ENCODE measurements around the gene BSG.
"Not testable (repeated sequence)": the region's sequence is repeated elsewhere in the genome, so short reads cannot be mapped to it uniquely, and the experiment has no call there.

The BSG gene

DNA sequence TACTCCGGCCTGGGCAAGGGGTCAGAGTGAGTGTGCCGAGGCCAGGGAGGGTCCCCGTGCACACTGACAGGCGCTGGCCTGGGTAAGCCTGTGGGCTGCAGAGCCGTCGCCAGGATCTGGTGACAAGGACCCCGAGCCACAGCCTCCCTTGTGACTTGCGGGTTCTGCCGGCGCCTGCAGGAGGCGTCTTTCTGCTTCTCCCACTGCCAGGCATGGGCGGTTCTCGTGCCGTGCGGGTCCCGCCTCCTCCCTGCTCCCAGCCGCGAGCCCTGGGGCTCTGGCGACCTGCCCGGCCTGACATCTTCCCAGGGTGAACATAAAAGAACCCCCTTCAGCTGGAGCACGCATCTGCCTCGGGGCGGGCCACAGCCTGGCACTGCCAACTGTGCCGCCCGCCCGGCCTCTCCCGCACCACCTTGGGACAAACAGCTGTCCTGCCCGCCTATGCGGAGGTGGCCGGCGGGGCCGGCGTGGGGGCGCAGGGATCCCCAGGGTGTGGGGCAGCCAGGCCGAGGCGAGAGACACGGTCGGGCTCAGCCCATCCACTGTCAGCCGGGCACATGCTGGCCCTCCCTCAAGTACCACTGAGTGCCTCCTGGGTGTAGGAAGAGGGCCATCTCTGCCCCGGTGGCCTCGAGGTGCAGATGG, 15.8 kb downstream of the BSG start:
- DNase-seq (ENCODE audit: low read depth), result no peak

DNA sequence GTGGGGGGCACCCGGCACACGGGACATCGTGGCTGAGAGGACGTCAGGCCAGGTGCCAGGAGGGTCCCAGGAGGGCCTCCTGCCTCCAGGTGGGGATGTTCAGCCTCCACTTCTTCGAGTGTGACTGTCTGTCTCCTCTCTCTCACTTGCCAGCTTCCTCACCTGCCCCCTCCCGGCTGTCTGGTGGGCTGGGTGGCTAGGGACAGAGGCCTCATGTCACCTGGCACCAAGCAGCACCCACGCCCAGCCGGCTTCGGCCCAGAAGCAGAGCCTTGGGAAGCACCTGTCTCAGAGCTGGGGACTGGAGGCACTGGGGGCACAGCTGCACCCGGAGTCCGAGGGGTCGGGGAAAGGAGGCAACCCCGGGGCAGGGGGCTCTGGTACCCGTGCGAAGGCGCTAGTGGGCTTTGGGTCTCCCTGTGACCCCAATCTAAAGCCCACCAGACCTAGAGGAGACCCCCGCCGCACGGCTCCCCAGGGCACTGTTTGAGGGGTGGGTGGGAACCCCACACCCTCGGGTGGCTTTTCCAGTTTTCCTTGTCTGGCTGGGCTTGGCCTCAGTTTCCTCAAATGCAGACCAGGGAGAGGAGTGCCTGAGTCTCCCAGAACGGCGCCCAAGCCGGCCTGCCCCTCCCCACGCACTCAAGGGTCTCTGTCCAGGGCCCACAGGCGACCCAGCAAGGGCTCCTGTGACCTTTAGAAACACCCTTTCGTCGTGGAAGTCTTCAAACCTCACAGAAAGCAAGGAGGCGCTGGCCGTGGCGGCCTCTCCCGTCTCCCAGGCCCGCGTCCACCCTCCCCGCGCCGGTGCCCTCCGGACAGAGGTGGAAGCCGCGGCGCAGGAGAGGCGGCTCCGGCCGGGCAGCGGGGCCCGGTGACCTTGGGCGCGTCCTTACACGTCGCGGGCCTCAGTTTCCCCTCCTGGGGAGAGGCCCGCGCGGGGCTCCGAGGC, 16.6 kb downstream of the BSG start:
- no peak for DNase-seq (ENCODE audit: low read depth)

DNA sequence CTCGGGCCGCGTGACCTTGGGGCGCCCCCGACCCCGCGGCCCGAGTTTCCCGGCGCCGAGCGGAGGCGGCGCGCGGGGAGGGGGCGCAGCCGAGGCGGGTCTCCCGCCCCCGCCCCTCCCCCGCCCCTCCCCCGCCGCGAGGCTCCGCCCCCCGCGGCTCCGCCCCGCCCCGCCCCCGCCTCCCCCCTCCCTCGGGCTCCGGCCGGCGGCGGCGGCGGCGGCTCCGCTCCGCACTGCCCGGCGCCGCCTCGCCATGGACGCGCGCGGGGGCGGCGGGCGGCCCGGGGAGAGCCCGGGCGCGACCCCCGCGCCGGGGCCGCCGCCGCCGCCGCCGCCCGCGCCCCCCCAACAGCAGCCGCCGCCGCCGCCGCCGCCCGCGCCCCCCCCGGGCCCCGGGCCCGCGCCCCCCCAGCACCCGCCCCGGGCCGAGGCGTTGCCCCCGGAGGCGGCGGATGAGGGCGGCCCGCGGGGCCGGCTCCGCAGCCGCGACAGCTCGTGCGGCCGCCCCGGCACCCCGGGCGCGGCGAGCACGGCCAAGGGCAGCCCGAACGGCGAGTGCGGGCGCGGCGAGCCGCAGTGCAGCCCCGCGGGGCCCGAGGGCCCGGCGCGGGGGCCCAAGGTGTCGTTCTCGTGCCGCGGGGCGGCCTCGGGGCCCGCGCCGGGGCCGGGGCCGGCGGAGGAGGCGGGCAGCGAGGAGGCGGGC, 17.4 kb downstream of the BSG start, which contains the start of gene HCN2:
Gene HCN2 (plus strand): TSS at position 189 of the 703 bp plus-strand sequence. CDS start 65 bp downstream, at position 254.
- no peak for DNase-seq (ENCODE audit: low read depth)

GRCh38 chr19:590396-590745, 18.0 kb downstream of the BSG start:
- no peak for DNase-seq (ENCODE audit: low read depth)

GRCh38 chr19:590750-591098, 18.3 kb downstream of the BSG start:
- no peak for DNase-seq (ENCODE audit: low read depth)

- no peak for DNase-seq (ENCODE audit: low read depth)
These were observed 18.9 kb downstream of the BSG start for GRCh38 chr19:591099-591958.

GRCh38 chr19:592101-592500, 19.7 kb downstream of the BSG start:
- no peak for DNase-seq (ENCODE audit: low read depth)

- DNase-seq (ENCODE audit: low read depth), result no peak
These were observed 20.7 kb downstream of the BSG start for GRCh38 chr19:593055-593454.

DNA sequence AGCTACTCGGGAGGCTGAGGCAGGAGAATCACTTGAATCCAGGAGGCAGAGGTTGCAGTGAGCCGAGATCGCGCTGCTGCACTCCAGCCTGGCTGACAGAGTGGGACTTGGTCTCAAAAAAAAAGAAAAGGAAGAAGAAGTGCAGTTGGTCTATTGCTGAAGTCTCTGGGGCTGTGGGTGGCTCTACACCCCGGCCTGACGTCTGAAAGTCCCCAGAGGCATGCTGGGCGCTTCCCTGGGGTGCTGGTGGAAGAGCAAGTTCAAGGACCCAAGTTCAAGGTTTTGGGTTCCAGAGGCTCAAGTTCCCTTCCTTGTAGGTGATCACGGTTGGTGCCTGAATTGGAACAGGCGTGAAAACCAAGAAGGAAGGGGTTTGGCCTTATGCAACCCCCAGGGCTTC, 21.1 kb downstream of the BSG start:
- DNase-seq (ENCODE audit: low read depth), result no peak

- no peak for DNase-seq (ENCODE audit: low read depth)
These were observed 22.0 kb downstream of the BSG start for GRCh38 chr19:594265-594870.

DNA sequence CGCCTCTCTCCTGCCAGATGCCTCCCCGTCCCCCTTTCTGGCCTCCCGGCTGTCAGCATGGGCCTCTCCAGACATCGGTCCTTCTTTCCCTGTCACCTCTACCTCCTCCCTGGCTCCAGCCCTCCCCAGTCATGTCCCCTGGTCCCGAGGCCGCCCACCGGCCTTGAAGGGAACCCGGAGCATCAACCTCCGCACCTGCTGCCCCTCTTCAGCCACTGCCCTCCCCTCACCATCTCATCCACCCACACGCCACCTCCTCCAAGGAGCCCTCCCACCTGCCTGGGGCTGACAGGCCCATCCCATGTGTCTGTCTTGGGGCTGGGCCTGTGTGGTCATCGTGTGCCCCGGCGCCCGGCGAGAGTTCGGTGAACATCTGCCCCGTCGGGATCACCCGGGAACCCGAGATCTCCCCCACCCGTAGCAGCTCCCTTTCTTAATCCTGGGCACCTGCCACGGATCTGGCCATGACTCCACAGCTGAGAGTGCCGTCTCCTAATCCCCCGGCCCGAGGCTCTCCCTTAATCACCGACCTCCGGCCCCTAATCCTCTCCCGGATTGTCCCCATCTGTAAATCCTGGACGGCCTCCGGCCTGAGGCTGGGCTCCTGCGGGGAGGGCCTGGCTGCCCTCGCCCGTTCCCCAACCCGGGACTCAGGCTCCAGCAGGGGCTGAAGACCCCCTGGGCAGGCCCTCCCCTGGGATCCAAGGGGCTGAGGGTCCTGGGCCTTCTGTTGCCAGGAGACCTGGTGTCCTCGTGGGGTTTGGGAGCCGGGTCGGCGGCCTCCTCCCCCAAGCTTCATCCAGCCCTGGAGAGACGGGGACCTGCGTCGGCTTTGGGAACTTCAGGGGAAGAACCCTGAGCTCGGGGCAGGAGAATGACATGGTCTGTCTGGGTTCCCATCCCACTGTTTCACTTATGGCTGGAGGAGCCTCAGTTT, 23.2 kb downstream of the BSG start:
- no peak for DNase-seq (ENCODE audit: low read depth)

GRCh38 chr19:596263-596655, 23.9 kb downstream of the BSG start:
- no peak for DNase-seq (ENCODE audit: low read depth)

DNA sequence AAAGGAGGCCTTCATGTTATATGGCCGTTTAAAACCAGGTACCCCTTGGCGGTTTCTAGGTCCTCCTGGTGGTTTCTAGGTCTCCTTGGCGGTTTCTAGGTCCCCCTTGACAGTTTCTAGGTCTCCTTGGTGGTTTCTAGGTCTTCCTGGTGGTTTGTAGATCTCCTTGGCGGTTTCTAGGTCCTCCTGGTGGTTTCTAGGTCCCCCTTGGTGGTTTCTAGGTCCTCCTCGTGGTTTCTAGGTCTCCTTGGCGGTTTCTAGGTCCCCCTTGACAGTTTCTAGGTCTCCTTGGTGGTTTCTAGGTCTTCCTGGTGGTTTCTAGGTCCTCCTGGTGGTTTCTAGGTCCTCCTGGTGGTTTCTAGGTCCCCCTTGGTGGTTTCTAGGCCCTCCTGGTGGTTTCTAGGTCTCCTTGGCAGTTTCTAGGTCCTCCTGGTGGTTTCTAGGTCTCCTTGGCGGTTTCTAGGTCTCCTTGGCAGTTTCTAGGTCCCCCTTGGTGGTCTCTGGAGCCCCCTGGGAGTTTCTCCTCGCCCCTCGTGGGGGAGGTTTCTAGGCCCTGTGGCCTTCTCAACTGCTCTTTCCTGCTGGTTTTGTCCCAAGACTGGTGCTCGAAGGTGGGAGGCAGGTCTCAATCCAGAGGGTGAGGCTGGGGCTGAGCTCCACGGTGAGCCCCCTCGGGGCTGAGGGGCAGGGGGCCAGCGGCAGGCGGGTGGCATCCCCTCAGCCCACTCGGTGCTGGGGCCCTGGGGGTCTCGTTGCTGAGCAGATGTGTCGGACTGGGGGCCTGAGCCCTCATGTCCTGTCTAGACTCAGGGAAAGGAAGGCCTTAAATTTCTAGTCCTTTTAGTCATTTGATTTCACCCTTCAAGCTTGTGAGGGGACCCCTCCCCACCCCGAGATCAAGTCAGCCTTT, 25.3 kb downstream of the BSG start:
- DNase-seq (ENCODE audit: low read depth), result no peak

DNA sequence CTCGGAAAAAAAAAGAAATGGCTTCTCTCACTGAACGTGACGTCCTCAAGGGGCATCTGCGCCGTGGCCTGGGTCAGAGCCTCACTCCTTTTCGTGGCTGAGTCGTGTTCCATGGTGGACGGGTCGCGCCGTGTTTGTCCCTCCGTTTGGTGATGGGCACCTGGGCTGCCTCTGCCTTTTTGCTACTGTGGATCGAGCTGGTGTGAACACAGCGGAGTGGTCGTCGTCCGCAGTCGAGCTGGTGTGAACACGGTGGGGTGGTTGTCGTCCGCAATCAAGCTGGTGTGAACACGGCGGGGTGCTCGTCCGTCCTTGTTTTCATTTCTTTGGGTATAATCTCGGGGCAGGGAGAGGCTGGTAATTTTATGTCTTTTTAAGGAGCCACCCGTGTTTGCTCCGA, 28.9 kb downstream of the BSG start:
- no peak for DNase-seq (ENCODE audit: low read depth)

DNA sequence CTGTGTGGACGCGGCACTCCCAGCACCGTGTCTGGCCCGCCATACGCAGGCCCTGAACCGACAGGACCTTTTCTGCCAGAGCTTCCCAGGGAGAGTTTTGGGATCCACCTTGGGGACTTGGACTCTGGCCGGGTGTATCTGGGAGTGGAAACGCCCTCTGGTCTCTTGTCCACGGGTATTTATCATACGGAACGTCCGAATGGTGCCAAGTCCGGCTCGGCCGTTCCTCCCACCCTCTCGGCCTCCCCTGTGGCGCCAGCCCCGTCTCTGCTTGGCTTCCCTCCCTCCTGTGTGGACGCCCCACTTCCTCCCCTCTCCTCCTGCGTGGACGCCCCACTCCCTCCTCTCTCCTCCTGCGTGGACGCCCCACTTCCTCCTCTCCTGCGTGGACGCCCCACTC, 29.4 kb downstream of the BSG start:
- DNase-seq (ENCODE audit: low read depth), result no peak

- no peak for DNase-seq (ENCODE audit: low read depth)
These were observed 30.2 kb downstream of the BSG start for GRCh38 chr19:602391-603301.

- DNase-seq (ENCODE audit: low read depth), result not testable (repeated sequence)
These were observed 30.9 kb downstream of the BSG start for GRCh38 chr19:603302-603639.

DNA sequence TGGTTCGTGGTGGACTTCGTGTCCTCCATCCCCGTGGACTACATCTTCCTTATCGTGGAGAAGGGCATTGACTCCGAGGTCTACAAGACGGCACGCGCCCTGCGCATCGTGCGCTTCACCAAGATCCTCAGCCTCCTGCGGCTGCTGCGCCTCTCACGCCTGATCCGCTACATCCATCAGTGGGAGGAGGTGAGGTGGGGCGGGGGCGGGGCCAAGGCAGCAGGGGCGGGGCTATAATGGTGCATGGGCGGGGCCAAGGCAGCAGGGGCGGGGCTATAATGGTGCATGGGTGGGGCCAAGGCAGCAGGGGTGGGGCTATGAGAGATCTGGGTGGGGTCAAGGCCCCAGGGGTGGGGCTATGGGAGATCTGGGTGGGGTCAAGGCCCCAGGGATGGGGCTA, 31.4 kb downstream of the BSG start:
- DNase-seq (ENCODE audit: low read depth), result not testable (repeated sequence)
